SU-DHL-6 (cell line): ENCODE data around the gene PNLDC1.

Source experiments
- EZH2phosphoT487 ChIP-seq: fragments of 200-600 bp; sonication (generic), shearing (Covaris generic); conservative IDR thresholded peaks from 2 replicates; pipeline ENCODE4 v1.6.1; 2018; ENCODE audit warnings: mild to moderate bottlenecking, antibody characterized with exemption, low read length, moderate library complexity, mixed read lengths
- TF ChIP-seq, protein P1 (sequence below): fragments of 200-600 bp; sonication (generic); IDR thresholded peaks from one replicate; pipeline ENCODE4 v1.5.1; 2017; ENCODE audit warnings: antibody characterized with exemption, mild to moderate bottlenecking, low read length, moderate library complexity; ENCODE audit not compliant: insufficient read depth, poor library complexity, severe bottlenecking

DNA sequence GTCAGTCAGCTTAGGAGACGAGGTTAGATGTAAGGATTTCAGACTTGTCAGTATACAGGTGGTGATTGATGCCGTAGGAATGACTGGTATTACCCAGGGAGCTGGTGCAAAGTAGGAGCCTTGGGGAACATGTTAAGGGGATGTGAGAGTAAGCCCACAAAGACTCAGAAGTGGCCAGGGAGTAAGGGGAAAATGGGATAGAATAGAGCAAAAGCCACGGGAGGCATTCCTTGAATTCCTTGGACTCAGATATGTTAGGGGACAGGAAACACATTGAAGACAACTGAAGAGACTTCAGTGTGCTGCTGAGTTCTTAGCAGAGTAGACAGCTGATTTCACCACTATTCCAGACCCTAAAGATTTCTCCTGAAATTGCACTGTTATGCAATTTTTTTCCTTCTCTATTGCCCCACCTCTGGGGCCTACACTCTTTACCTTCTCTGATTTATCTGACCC, 39.4 kb upstream of the PNLDC1 start:
- TF ChIP-seq, protein P1, sequence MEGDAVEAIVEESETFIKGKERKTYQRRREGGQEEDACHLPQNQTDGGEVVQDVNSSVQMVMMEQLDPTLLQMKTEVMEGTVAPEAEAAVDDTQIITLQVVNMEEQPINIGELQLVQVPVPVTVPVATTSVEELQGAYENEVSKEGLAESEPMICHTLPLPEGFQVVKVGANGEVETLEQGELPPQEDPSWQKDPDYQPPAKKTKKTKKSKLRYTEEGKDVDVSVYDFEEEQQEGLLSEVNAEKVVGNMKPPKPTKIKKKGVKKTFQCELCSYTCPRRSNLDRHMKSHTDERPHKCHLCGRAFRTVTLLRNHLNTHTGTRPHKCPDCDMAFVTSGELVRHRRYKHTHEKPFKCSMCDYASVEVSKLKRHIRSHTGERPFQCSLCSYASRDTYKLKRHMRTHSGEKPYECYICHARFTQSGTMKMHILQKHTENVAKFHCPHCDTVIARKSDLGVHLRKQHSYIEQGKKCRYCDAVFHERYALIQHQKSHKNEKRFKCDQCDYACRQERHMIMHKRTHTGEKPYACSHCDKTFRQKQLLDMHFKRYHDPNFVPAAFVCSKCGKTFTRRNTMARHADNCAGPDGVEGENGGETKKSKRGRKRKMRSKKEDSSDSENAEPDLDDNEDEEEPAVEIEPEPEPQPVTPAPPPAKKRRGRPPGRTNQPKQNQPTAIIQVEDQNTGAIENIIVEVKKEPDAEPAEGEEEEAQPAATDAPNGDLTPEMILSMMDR, result no peak
- TF ChIP-seq EZH2phosphoT487, result no peak
